ENCODE measurements around the gene COL27A1. TPM values are rescaled to one million over a fixed set of nuclear protein-coding genes. Genes with fewer than 3 reads are reported as not detected.

COL27A1 gene
- polyA plus RNA-seq, 10 donors = 23.5 to 47.3 (median 33.0) TPM

DNA sequence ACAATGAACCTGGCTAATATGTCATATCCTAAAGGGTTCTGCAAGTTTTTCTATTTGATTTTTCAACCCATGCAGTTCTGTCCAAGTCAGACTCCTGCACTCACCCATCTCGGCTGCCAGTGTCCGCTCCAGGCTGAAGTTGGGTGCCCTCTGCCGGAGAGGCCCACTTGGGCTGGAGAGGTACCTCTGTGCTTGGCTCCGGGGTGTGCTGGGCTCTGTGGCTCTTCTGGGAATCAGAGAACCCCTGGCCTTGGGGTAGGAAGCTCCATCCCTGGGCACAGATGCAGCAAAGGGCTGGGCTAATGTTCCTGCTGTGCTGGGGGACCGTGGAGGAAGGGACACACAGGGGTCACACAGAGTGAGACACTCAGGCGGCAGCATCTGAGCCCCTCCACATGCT lies 200.5 kb downstream of the COL27A1 start:
- no peak for DNase-seq

DNA sequence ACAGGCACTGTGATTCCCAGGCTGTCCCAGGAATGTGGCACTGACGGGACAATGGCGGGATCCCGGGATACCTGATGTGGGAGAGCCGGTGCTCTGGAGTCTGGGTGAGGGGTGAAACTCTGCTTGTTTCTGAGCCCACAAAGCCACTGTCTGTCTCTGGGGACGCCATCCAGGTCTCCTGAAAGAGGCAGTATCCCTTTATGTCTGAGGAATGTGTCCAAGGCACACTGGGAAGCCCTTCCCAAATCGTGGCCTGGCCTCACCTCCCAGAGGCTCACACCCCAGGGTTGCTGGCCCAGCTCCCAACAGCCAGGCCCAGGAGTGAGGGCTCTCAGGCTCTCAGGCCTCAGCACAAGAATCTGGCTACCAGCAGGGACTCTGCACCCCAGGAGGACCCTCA lies 201.5 kb downstream of the COL27A1 start:
- DNase-seq = no peak

DNA sequence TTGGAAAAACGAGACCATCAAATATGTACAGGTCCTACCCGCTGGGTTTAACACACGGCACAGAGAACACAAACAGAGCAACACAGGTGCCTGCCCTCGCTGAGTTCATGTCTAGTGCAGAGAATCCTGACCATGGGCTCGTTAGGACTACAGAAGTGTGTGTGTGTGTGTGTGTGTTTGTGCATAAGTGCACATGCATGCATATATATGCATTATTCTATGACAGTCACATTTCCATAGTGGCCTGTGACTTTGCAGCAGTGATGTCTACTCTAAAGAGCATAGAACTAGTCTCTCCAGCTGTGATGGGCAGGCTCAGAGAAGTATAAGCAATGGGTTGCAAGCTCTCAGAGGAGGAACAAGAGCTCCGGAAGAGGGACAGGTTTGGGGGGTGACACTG lies 202.0 kb downstream of the COL27A1 start:
- no peak for DNase-seq

DNA sequence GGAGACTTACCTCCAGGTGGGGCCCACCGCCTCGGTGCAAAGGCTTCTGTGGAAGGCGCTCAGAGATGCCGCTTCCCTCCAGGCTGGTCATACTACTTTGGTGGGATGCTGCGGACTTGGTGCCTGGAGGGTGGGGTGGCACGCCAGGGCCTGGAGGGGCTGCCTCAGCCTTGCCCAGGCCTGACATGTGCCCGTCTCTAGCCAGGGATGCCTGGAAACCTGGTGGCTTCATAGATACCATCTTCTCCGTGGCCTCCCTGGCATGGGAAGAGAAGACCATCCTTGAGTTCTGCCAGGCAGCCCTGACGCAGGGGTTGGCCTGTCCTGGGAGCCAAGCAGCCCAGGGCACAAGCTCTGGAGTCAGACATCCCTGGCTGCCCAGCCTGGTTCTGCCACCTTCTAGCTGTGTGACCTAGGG lies 202.6 kb downstream of the COL27A1 start:
- DNase-seq = no peak

DNA sequence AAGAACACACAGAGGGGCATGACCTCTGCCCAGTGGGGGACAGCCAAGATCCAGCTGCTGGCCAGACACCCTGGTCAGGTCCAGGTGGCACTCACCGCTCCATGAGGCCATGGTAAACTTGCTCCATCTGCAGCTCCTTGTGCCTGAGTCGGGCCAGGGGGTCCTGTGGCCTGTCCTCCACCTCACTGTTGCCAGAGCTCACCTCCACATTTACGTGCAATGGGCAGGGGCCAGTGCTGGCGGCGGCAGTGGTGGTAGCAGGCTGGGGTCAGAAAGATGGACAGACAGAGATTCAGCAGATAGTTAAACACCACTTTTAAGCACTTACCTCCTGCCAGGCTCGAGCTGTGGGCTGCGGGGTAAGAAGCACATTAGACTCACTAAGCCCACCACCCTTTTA lies 204.5 kb downstream of the COL27A1 start:
- DNase-seq = no peak

DNA sequence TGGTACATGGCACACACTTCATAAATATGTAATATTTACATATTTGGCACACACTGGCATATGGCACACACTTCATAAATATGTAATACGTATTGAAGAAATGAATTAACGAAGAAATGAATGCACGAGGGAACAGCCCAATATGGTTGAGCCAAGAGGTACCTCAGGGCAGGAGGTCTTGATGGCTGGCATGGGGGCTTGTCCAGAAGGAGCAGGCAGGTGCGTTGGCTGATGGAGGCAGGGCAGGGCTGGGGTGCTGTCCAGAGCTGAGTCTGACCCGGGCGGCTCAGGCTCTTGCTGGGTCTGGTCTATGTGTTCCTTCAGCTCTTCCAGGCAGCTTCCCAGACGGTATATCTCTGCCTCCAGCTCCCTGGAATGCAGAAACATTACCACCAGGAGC lies 206.2 kb downstream of the COL27A1 start:
- no peak for DNase-seq

Other genes with a start within 250 kb of the COL27A1 start
- gene AMBP, start 77.2 kb upstream of the COL27A1 start, polyA plus RNA-seq (ENCODE audit: insufficient read length in 10 of 10) = 1 to 10 TPM in 1 of 10 donors, under 1 TPM in 2, not detected in 7; 0.15 to 2.4 (median 0.68) TPM
- 1 to 10 TPM in 1 of 10 donors, under 1 TPM in 7, not detected in 2; 0.19 to 5.1 (median 0.52) TPM for gene KIF12, start 56.2 kb upstream of the COL27A1 start, polyA plus RNA-seq (ENCODE audit: insufficient read length in 10 of 10)
- gene ORM1, start 167.6 kb downstream of the COL27A1 start, polyA plus RNA-seq (ENCODE audit: insufficient read length in 10 of 10) = 1 to 10 TPM in 1 of 10 donors, under 1 TPM in 8, not detected in 1; 0.22 to 1.0 (median 0.69) TPM
- gene ORM2, start 174.3 kb downstream of the COL27A1 start, polyA plus RNA-seq (ENCODE audit: insufficient read length in 10 of 10) = under 1 TPM in 1 of 10 donors, not detected in 9; 0.21 TPM
- gene AKNA, start 232.4 kb downstream of the COL27A1 start, polyA plus RNA-seq (ENCODE audit: insufficient read length in 10 of 10) = 10 to 100 TPM in 5 of 10 donors, 1 to 10 TPM in 5; 8.2 to 15.5 (median 9.6) TPM